Activated T-helper 17 cell treated with anti-CD3 and anti-CD28 coated beads, Interleukin-2, amount 50 U/mL, for 72 hours (primary cell): ENCODE measurements around the gene PIK3IP1. TPM values are rescaled to one million over a fixed set of nuclear protein-coding genes. Genes with fewer than 3 reads are reported as not detected.

ENCODE experiments used
- ATAC-seq: fragments of 150-1000 bp; cut with Tn5 transposase; replicated peaks from 2 replicates; pipeline ENCODE4 v1.10.0; 2021; ENCODE audit warnings: mild to moderate bottlenecking, moderate library complexity
- H3K27ac Mint-ChIP-seq: one replicate; pipeline ENCODE4 v1.8.0; 2022; ENCODE audit warnings: mixed read lengths
- H3K27me3 Mint-ChIP-seq: one replicate; pipeline ENCODE4 v1.8.0; 2022; ENCODE audit warnings: mixed read lengths
- H3K36me3 Mint-ChIP-seq: one replicate; pipeline ENCODE4 v1.8.0; 2022; ENCODE audit warnings: low read depth, mild to moderate bottlenecking, mixed read lengths
- H3K4me1 Mint-ChIP-seq: one replicate; pipeline ENCODE4 v1.8.0; 2022; ENCODE audit warnings: mixed read lengths
- H3K4me3 Mint-ChIP-seq: one replicate; pipeline ENCODE4 v1.8.0; 2022; ENCODE audit warnings: mild to moderate bottlenecking, mixed read lengths
- H3K9me3 Mint-ChIP-seq: one replicate; pipeline ENCODE4 v1.8.0; 2022; ENCODE audit warnings: mixed read lengths
- total RNA-seq, 2 donors: library from RNA; stranded (reverse); gene quantifications; one replicate each; pipeline ENCODE4 v1.2.3, GENCODE V29; 2022

Gene PIK3IP1, protein sequence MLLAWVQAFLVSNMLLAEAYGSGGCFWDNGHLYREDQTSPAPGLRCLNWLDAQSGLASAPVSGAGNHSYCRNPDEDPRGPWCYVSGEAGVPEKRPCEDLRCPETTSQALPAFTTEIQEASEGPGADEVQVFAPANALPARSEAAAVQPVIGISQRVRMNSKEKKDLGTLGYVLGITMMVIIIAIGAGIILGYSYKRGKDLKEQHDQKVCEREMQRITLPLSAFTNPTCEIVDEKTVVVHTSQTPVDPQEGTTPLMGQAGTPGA
- 10 to 100 TPM; 11.0 to 24.1 TPM for total RNA-seq

DNA sequence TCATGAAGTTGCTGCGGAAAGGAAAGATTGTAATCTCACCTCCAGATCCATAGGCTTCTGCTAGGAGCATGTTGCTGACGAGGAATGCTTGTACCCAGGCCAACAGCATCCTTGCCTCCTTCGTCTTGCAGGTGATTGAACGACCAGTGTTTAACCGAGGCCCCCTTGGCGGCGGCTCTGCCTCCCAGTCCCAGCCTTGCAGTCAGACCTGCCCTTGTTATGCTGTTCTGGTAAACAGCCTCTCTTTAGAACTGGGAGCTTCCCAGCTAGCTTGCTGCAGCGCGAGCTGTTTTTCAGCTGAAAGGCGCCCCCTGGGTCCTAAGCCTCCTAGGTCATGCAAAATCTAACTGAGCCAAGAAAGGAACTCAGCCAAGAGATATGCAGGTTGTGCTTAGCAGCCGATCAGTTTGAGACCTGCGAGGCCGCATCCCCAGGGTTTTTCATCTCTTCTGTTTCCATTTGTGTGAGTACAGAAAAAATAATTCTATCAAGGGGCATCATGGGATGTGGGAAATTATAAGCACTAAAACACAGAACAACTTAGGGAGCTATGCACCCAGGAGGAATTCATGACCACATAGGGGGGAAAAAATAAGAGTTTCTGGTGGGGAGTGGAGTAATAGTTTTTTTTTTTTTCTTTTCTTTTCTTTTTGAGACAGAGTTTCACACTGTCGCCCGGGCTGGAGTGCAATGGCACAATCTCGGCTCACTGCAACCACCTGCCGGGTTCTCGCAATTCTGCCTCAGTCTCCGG is at the start of gene PIK3IP1:
PIK3IP1 (minus strand) TSS at position 253 of the 754 bp plus-strand sequence; CDS start at position 109, 144 bp downstream.
- peaks cover 41% of the 10 kb centered on the region for H3K4me1 Mint-ChIP-seq
- ATAC-seq: peak; percentile 50
- H3K36me3 Mint-ChIP-seq: peaks cover 45% of the 10 kb centered on the region
- H3K27me3 Mint-ChIP-seq: no peaks in the 10 kb centered on the region
- H3K4me3 Mint-ChIP-seq: peak within 1 kb of the TSS; percentile 96
- H3K9me3 Mint-ChIP-seq: no peaks in the 10 kb centered on the region
- peak within 1 kb of the TSS; percentile 87 for H3K27ac Mint-ChIP-seq

DNA sequence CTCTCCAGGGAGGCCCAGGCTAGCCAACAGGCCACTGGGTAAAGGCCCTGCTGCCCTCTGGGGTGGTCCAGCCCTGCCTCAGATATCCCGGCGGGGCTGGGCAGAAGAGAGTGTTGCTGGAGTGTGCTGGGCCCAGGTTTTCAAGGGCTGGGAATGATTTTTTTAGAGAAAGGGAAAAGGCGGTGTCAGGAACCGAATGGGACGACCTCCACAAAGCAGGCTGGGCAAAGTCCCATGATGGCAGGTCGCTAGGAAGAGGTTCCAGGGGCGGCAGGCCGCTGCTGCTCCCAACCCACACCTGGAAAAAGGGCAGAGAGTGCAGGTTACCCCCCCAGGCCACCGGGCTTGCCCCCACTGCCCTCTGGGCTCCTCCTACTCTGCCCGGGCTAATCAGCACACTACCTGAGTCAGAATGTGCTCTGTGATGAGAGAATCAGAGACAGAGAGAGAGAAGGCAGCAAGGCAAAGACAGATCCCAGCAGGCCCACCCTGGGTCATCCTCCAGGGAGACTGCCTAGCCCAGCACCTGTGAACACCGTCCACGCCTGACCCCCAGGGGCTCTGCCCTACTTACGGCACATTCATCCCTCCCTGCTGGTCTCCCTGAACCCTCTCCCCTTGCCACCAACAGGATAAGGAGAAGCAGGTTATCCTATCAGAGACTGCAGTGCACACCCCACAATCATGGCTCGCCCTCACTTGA is 49.2 kb upstream of the PIK3IP1 start:
- Mint-ChIP-seq H3K36me3 (peaks cover 82% of the 10 kb centered on the region), H3K4me3 (peak overlapping the region; percentile 92), H3K4me1 (peaks cover 17% of the 10 kb centered on the region), H3K27ac (peak overlapping the region; percentile 92), H3K27me3 (no peaks in the 10 kb centered on the region), H3K9me3 (no peaks in the 10 kb centered on the region)
- no peak for ATAC-seq

DNA sequence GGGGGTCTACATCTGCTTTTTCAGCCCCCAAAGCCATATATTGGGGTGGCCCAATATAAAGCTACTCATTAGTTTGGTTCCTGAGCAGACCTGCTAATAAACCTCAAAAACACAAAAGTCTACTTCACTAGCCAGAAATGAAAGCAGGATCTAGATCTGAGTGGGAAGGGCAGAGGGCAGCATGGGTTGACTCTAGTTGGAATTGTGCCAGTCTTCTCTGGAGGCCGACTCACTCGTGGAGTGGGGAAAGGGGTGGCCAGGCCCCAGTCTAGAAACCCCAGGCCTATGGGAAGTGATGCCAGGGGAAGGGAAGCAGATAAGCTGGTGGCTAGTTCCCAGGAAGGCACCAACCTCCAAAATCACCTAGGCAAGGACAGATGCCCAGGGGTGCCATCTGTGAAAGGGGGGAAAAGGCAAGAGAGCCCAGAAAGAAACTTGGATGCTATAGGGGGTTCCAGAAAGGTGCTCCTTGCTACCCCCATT is 48.5 kb upstream of the PIK3IP1 start:
- ATAC-seq: no peak
- Mint-ChIP-seq H3K4me3 (peak overlapping the region; percentile 92), H3K36me3 (peaks cover 89% of the 10 kb centered on the region), H3K27ac (peak overlapping the region; percentile 92), H3K4me1 (peaks cover 17% of the 10 kb centered on the region), H3K27me3 (no peaks in the 10 kb centered on the region), H3K9me3 (no peaks in the 10 kb centered on the region)

DNA sequence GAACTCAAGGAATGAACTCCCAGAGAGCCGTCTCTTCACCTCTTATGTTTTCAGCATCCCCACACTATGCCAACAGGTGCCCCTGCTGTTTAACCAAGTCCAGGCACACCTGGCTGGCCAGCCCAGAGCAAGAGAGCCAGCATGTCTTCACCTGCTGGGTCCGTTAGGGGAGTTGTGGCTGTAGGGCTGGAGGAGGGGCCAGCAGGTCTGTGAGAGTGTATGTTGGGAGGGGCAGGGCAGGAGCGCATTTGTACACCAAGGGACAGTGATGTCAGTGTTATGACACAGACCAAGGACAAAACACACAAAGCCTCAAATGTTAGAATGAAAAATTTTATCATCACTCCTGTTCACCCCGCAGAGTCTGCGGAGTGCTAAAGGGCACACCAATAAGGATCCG is 48.1 kb upstream of the PIK3IP1 start:
- Mint-ChIP-seq H3K9me3 (no peaks in the 10 kb centered on the region), H3K27me3 (no peaks in the 10 kb centered on the region), H3K36me3 (peaks cover 93% of the 10 kb centered on the region), H3K27ac (peak overlapping the region; percentile 92), H3K4me3 (peak overlapping the region; percentile 92), H3K4me1 (peaks cover 17% of the 10 kb centered on the region)
- no peak for ATAC-seq

DNA sequence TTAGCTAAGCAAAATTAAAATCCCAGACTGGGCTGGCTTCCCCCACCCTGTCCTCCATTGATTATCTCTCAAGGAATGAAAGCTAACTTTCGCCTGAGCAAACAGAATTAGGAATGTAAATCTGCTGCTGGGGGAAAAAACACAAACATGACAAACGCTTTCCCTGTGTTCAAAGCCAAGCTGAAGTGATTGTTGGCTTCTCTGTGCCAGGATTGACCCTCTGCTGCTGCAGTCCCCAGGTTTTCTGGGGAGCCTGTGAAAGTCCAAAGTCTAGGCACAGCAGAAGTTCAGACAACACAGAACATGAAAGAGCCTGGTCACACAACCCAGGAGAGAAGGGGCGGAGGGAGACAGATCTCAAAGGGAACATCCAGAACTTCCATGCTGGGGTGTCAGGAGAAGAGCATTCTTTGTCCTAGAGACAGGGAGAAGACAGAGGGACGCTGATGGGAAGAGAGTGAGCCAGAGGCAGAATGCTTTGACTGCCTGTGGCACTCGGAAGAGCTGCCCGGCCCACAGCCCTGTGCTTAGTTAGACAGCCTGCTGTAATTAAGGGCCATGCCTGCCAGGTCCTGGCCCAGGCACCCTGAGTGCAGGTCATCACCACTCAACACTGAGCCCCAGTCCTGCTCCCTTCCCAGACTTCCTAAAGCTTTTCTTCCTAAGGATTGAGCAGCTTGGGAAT is 47.0 kb upstream of the PIK3IP1 start:
- peaks cover 28% of the 10 kb centered on the region for H3K4me1 Mint-ChIP-seq
- H3K4me3 Mint-ChIP-seq: no peak overlapping the region
- H3K27me3 Mint-ChIP-seq: no peaks in the 10 kb centered on the region
- ATAC-seq: no peak
- no peaks in the 10 kb centered on the region for H3K9me3 Mint-ChIP-seq
- peak overlapping the region; percentile 92 for H3K27ac Mint-ChIP-seq
- H3K36me3 Mint-ChIP-seq: peaks cover 94% of the 10 kb centered on the region

DNA sequence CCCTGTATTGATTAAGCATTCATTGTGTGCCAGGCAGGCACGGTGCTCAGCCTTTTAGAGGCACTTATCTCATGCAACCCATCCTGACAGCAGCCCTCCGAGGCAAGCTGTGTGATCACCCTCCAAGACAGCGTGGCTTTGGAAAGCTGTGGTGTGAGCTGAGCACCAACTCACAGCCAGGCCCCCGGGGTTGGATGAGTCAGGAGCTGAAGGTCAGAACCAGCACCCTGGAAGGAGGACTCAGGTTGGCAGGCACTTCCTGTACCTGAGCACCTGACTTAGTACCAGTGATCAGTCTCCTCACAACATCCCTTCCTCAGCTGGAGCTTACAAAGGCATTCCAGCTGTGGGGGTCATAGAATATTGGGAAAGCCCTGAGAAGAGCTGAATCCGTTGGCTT is 44.9 kb upstream of the PIK3IP1 start:
- Mint-ChIP-seq H3K9me3 (no peaks in the 10 kb centered on the region), H3K4me1 (peaks cover 21% of the 10 kb centered on the region), H3K27ac (peak overlapping the region; percentile 80), H3K36me3 (peaks cover 94% of the 10 kb centered on the region), H3K27me3 (no peaks in the 10 kb centered on the region), H3K4me3 (peak overlapping the region; percentile 27)
- ATAC-seq: peak; percentile 88

DNA sequence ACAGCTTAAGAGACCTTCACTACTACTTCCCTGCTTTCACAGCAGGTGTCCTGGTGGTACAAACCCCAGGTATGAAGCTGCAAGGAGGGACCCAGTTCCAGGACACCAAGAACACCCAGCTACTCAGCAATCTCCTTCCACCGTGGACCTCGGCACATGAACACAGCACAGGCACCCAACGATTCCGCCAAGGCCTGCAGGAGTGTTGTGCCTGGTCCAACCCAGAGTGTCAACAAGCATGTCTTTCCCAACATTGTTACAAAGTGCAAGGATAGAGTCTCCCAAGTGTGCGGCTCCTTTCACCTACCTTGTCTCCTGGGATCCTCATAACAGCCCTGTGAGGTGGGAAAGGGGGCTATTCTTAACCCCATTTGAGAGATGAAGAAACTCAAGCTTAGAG is 42.0 kb upstream of the PIK3IP1 start:
- H3K4me1 Mint-ChIP-seq: peaks cover 18% of the 10 kb centered on the region
- no peaks in the 10 kb centered on the region for H3K9me3 Mint-ChIP-seq
- no peak for ATAC-seq
- H3K36me3 Mint-ChIP-seq: peaks cover 94% of the 10 kb centered on the region
- no peak overlapping the region for H3K4me3 Mint-ChIP-seq
- H3K27ac Mint-ChIP-seq: peak overlapping the region; percentile 73
- H3K27me3 Mint-ChIP-seq: no peaks in the 10 kb centered on the region

DNA sequence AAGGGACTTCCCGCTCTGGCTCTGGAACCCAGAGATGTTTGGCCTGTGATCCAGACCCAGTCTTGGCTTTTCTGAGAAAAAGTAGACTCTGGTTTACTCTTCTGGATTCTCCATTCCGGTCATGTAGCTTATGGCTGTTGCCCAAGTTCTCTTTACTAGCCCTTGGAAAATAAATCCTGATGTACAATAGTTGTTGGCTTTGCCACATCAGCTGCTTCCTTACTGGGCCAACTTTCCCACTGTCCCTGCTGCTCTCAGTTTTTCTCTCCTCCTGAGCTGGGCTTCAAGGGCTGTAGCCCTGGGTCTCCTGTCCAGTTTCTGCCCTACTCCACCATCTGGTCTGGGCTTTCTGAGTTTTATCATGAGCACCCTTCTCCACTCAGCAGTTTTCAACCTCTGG is 41.4 kb upstream of the PIK3IP1 start:
- H3K27ac Mint-ChIP-seq: peak overlapping the region; percentile 73
- no peaks in the 10 kb centered on the region for H3K27me3 Mint-ChIP-seq
- peaks cover 97% of the 10 kb centered on the region for H3K36me3 Mint-ChIP-seq
- H3K4me3 Mint-ChIP-seq: no peak overlapping the region
- ATAC-seq: no peak
- peaks cover 18% of the 10 kb centered on the region for H3K4me1 Mint-ChIP-seq
- no peaks in the 10 kb centered on the region for H3K9me3 Mint-ChIP-seq

DNA sequence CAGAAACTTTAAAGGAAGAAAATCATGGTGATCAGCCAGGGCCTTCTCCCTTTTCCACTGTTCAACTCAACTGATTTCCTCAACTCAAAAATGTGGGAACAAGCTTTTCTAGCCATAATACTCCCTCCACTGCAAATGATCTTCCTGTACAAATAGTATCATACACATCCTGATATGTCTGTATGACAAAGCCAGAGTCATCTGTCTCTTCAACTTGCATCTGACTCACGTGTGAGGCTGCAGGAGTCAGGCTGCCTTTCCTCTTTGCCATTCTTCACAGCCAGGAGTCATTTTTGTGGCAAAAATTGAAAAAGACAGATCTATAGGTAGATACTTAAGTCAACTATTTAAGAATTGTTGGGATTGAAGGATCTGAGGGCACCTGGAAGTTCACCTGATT is 40.6 kb upstream of the PIK3IP1 start:
- peaks cover 97% of the 10 kb centered on the region for H3K36me3 Mint-ChIP-seq
- H3K27ac Mint-ChIP-seq: no peak overlapping the region

DNA sequence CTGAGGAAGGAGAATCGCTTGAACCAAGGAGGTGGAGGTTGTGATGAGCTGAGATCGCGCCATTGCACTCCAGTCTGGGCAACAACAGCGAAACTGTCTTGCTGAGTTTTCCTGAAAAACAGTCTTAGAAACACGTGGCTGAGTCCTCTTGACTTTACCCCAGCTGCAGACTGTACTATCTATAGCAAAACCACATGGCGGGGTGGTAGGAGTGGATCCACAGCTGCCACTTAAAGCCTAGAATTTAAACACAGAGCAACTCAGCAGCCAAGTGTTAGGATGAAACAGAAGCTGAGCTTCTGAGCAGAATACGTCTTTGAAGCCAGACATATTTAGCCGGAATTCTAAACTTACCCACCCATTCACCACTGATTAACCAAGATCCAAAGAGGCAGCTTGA is 39.7 kb upstream of the PIK3IP1 start:
- Mint-ChIP-seq H3K4me3 (no peak overlapping the region), H3K4me1 (peaks cover 18% of the 10 kb centered on the region), H3K9me3 (no peaks in the 10 kb centered on the region), H3K36me3 (peaks cover 97% of the 10 kb centered on the region), H3K27ac (no peak overlapping the region), H3K27me3 (no peaks in the 10 kb centered on the region)
- no peak for ATAC-seq

More for the DNA sequence above, 40.6 kb upstream of the PIK3IP1 start:
- H3K4me3 Mint-ChIP-seq: no peak overlapping the region
- ATAC-seq: no peak
- no peaks in the 10 kb centered on the region for H3K9me3 Mint-ChIP-seq
- H3K27me3 Mint-ChIP-seq: no peaks in the 10 kb centered on the region
- peaks cover 18% of the 10 kb centered on the region for H3K4me1 Mint-ChIP-seq

DNA sequence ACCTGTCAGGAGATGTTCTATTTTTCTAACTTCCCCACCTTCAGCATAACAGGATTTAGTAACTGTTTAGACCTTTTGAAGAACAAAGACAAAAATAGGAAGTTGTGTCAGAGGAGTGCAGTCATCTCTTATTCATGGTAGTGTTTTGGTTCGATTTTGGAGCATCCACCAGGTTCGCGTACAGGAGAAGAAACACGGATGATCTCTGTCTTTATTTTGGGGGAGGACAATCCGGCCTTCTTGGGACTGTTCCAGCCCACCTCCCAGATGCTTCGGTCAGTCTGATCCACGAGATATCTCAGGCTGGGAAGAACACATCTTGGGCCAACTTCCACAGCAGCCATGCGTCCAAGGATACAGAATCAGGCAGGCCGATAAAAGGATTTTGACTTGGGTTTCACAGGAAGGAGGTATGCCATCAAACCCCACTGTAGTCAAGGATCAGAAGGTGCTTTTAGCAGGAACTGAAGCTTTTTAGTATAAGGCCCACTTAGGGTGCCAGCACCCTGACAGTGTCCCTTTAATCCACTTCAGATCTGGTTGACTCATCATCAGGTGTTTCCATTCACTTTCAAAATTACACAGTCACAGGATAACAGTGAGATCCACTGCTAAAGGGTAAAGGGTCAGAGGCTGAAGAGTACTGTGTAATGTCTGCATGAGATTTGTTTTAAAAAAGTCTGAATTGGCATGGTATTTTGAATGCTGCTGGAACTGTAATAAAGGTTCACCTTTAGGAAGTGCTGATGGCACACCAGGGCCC is 37.3 kb upstream of the PIK3IP1 start:
- H3K27ac Mint-ChIP-seq: peak overlapping the region; percentile 81
- no peaks in the 10 kb centered on the region for H3K27me3 Mint-ChIP-seq
- ATAC-seq: peak; percentile 95
- H3K4me1 Mint-ChIP-seq: peaks cover 11% of the 10 kb centered on the region
- peak overlapping the region; percentile 17 for H3K4me3 Mint-ChIP-seq
- H3K36me3 Mint-ChIP-seq: peaks cover 100% of the 10 kb centered on the region
- H3K9me3 Mint-ChIP-seq: no peaks in the 10 kb centered on the region

DNA sequence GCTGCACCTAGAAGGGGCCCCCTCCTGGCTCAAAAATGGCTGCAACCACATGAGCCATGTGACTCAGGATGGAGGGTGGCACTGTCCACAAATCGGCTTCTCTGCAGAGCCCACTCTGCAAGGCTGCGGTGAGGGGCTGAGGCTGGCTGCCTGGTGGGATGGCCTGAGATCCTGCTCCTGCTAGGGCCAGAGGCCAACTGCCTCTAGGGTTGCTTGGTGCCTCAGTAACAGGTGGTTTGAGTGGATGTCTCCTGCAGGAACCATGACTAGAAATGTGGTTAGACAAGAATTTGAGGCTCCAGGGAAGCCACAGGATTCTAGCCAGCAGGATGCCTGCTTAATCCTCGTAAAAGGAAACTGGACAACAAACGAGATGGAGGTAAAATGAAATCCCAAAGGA is 36.7 kb upstream of the PIK3IP1 start:
- Mint-ChIP-seq H3K27me3 (no peaks in the 10 kb centered on the region), H3K4me1 (peaks cover 7% of the 10 kb centered on the region), H3K36me3 (peaks cover 95% of the 10 kb centered on the region), H3K4me3 (no peak overlapping the region), H3K27ac (peak overlapping the region; percentile 81), H3K9me3 (no peaks in the 10 kb centered on the region)
- no peak for ATAC-seq

DNA sequence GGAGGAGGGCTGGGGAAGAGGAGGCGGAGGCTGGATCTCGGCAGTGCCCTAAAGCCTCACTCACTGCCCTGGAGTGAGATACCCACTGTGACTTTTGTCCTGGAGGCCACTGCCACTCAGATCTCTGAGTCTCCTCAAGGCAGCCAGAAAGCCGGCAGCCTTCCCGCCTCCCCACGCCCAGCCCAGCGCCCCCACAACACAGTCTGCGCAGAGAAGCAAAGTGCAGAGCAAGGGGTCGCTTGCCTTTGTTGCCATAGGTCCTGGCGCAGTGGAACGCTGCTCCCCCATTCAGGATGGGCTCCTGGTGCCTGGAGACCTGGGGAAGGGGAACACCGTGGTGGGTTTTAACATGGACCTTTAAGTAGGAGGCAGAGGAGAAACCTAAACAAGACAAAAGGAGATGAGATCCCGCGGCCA is 36.3 kb upstream of the PIK3IP1 start:
- no peak overlapping the region for H3K4me3 Mint-ChIP-seq
- no peak overlapping the region for H3K27ac Mint-ChIP-seq
- peaks cover 7% of the 10 kb centered on the region for H3K4me1 Mint-ChIP-seq
- H3K9me3 Mint-ChIP-seq: no peaks in the 10 kb centered on the region
- H3K27me3 Mint-ChIP-seq: no peaks in the 10 kb centered on the region
- ATAC-seq: no peak
- H3K36me3 Mint-ChIP-seq: peaks cover 92% of the 10 kb centered on the region
